CD4-positive, alpha-beta T cell treated with Interleukin-6 for 4 hours (primary cell): ENCODE results near the gene GFOD1.
"Not testable (repeated sequence)": the region's sequence is repeated elsewhere in the genome, so short reads cannot be mapped to it uniquely, and the experiment has no call there.

Experiments used
- DNase-seq: peaks from one replicate; pipeline ENCODE4 v3.0.0-alpha.2; 2020; ENCODE audit warnings: mixed read lengths

Gene GFOD1

DNA sequence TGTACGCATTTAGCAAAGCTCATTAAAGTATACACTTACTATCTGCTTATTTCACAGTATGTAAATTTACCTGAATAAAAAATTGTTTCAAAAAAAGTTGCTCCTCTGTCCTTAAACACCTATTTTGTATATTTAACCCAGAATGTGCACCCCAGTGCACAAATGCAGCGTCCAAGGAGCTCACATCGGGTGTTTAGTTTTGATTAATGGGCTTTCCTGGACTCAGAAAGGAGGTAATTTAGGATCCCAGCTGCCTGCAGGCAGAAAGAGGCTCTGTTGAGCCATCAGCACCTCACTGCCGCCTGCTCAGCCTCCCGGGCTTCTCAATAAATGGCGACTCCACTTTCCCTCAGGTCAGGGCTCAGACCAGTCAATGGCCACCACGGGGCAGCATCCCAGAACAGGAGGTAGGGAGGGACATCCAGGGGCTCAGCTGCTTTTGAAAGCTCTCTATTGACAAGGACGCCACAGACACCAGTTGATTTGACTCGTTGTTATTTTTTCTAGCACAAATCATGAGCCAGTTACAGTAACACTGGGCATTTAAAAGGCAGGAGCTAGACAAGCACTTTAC lies 88.9 kb downstream of the GFOD1 start:
- DNase-seq: no peak

DNA sequence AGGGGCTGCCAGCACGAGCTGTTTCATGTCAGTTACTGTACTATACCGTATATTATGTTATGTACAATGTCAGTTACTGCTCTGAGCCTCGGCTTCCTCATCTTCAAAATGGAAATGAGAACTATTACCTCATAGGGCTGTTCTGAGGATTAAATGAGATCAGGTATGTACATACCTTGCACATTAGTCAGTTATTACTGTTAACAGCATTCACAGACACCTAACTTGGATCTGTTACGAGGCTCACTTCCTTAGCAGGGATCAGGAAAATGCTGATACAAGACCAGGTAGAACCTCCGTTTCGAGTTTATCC lies 89.4 kb downstream of the GFOD1 start:
- no peak for DNase-seq

DNA sequence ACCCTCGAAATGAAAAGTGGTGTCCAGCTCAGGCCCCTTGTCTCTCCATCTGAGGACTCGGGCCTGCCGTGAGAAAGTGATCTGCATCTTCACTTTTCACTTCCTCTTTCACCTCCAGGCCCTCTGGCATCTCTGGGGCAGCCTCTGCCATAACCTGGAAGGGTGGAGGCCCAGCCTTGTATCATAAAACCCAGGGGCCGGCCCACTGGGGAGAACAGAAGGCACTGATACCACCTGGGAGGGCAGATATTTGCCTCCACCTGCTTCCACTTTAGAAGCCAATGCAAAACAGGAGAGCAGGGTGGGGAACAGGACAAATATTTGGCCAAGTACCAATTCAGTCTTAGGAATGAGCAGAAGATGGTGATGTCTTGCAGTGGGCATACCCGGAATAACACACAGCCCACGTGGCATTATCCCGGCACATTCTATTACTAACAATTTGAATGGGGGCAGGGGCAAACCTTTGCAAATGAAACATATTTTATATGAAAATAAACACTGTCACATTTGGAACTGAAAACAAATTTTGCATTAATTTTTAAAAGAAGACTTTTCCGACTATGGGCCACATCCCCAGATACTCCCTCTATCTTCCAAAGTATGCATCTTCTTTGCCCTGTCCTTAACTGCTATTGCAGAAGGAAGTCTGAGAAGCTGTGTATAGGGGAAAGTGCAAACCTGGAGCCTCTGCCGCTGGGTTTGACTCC lies 89.9 kb downstream of the GFOD1 start:
- DNase-seq: no peak

DNA sequence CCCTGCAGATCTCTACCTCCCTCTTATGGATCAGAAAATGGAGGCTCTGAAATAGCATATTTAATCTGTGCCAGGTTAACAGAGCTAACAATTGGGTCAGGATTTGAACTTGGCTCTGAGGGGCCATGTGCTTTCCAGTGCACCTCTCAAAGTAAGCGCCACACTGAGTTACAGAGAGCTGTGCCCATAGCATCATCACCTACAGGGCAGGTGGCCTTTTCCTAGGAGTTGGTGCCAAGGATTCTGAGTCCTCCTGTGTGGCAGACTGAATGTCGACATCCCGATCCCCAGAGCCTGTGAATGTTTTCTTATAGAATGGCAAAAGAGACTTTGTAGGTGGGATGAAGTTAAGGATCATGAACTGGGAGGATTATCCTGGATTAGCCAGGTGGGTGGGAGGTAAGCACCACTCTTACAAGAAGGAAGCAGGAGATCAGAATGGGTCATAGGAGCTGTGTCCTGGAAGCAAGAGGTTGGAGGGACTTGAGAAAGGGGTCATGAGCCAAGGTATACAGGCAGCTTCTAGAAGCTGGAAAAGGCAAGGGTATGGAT lies 91.1 kb downstream of the GFOD1 start:
- DNase-seq: no peak

DNA sequence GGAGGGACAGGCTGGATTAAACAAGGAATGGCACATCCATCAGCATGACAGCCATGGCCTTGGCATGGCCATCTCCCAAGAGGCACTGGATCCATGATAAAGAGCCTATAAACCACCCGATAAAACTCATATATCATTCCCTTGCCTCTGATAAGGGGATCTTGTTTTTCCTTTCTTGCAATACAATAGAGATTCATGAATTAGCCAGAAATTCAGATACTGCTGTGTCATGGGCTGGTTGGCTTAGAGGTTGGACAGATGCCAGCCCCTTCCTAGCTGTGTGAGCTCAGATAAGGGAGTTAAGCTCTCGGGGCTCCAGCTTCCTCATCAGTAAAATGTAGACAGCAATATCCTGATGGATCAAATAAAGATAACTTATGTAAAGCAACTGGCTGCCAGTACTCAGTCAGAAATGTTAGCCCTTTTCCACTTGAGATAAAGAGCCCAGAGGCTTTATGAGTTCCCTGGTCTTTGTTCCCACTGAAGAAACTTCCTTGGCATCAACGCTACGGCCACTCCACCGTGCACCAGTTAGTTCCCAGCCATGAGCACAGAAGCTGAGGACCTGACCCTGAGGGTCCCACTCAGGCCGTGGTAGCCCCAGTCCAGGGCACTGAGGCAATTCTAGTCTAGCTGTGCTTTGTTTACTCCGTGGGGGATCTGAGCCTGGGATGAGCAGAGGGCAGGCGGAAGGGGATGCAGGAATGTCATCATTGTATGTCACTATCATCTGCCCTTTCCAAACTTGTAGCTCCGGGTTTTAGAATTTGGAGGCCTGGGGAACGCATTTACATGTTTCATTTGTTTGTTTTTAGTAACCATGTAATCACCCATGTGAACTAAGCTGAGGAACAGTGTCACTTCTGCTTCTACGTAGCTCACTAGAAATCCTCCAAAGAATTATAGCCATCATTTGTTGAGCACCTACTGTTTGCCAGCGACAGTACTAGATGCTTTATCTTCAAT lies 91.8 kb downstream of the GFOD1 start:
- no peak for DNase-seq

DNA sequence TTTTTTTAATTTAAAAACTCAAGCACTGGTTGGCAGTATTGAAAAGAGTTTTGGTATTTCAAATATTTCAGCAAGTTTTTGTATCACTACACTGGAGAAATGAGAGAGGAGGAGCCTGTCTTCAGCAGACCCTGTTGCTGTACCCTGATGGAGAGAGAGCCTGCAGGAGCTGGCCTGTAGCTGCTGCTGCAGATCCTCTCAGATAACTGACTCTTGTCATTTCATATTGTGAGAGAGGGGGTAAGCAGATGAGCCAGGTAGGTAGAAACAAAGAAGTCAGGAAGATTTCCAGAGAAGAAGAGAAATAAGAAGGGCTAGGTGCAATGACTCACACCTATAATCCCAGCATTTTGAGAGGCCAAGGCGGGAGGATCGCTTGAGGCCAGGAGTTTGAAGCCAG lies 94.9 kb downstream of the GFOD1 start:
- DNase-seq: no peak

DNA sequence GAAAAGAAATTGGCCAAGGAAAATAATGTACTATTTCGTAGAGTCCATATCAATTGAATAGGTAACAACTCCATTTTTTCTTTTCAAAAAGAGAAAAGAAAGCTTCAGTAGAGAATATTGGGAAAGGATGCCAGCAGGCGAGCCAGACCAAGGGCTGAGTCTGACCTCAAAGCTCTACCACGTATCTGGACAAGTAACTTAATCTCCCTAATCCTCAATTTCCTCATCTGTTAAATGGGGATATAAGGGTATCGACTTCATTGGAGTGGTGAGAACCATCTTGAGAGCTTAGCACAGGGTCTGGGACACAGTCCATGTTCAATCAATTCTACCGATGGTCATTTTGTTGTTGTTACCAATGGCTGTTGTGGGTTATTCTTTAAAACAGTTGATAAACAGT lies 95.9 kb downstream of the GFOD1 start:
- no peak for DNase-seq

DNA sequence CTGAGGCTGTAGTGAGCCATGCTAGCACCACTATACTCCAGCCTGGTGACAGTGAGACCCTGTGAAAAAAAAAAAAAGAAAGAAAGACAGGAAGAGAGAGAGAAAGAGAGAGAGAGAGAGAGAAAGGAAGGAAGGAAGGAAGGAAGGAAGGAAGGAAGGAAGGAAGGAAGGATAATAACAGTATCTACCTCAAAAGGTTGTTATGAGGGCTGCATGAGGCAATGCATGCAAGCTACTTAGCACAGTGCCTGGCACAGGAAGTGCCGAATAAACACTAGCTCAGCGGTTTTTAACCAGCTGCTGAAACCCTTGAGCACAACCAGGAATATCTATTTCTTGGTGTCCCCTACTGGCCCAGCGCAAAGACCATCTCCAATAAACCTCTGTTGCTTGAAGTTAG lies 96.7 kb downstream of the GFOD1 start:
- DNase-seq: no peak

DNA sequence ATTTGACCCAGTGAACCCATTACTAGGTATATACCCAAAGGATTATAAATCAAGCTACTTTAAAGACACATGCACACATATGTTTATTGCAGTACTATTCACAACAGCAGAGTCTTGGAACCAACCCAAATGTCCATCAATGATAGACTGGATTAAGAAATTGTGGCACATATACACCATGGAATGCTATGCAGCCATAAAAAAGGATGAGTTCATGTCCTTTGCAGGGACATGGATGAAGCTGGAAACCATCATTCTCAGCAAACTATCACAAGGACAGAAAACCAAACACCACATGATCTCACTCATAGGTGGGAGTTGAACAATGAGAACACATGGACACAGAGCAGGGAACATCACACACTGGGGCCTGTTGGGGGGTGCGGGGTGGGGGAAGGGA lies 98.2 kb downstream of the GFOD1 start:
- DNase-seq: not testable (repeated sequence)

DNA sequence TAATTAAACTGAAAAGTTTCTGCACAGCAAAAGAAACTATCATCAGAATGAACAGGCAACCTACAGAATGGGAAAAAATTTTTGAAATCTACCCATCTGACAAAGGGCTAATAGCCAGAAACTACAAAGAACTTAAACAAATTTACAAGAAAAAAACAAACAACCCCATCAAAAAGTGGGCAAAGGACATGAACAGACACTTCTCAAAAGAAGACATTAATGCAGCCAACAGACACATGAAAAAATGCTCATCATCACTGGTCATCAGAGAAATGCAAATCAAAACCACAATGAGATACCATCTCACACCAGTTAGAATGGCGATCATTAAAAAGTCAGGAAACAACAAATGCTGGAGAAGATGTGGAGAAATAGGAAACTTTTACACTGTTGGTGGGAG lies 98.6 kb downstream of the GFOD1 start:
- DNase-seq: not testable (repeated sequence)

DNA sequence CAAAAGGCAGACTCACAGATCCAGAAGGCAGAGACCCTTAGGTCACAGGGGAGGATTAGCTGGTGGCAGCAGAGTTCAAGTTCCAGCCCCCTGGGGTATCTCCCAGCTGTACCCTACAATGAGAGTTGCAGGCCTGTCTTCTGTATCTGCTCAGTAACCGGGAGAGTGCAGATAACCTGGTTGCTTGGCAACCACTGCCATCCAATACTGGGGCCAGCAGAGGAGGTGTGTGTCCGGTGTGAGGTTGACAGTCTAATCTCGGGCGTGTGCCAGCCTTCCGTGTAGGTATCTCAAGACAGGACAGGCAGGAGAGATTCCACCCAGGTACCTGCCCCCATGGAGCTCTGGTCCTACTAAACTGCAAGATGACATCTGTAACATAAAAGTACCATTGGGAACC lies 102.4 kb downstream of the GFOD1 start:
- no peak for DNase-seq

DNA sequence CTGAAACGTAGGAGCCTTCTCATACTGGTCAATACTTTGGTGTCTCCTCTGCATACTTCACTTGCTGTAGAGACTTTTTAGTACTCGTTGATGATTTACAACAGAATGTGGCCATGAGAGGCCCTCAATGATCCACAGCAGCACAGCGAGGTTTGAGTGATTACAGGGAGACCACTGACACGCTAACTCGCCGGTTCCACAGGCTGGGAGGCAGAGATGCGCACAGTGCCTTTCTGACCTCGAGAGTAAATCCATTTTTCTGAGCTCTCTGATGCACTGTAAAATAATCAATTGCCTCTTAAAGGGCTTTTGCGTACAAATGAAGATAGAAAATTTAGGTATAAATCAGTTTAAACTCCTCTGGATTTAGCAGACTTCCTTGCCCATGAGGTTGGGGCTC lies 102.9 kb downstream of the GFOD1 start:
- no peak for DNase-seq

DNA sequence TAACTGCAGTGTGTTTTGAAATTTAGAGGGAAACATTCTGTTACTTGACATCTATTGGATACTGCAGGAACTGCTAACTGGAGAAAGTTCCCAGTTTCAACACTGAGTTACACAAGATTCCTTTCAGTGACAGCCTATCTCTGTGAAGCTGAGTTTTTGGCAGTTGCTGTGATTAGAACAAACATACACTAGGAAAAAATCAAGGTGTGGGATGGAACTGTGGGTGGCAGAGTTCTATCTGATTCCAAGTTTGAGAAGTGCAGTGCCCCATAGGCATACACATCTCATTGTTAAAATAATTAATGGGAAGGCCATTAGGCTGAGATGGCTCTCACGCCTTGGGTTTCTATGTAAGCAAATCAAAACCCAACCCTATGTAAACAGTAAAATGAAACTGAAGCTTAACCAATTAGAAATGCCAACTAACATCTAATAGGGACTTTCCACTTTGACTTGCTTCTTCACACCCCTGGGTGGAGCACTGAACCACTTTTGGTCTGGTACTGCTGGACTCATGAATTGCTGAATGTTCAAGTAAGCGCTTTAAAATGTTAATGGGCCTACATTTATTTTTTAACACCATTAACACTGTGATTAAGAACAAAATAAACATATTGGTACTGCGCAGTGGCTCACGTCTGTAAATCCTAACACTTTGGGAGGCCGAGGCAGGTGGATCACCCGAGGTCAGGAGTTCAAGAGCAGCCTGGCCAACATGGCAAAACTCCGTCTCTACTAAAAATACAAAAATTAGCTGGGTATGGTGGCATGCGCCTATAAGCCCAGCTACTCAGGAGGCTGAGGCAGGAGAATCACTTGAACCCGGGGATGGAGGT lies 103.9 kb downstream of the GFOD1 start:
- no peak for DNase-seq

DNA sequence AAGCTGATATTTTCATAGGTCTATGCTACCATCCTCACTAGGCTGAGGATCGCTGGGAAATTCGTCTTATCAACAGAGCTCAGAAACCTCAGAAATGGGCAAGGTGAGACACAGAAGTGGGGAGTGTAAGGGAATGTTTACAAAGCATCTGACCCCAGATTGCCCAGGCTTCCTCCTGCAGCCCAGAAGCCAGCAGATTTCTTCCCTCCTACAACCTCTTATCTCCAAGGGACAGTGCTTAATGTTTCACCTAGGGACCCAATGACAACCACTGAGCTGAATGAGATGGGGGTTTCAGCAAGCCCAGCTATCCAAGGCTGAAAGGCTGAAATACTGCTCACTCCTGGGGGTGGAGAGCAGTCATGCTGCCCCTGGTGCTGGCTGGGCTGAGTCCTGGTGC lies 106.6 kb downstream of the GFOD1 start:
- no peak for DNase-seq

DNA sequence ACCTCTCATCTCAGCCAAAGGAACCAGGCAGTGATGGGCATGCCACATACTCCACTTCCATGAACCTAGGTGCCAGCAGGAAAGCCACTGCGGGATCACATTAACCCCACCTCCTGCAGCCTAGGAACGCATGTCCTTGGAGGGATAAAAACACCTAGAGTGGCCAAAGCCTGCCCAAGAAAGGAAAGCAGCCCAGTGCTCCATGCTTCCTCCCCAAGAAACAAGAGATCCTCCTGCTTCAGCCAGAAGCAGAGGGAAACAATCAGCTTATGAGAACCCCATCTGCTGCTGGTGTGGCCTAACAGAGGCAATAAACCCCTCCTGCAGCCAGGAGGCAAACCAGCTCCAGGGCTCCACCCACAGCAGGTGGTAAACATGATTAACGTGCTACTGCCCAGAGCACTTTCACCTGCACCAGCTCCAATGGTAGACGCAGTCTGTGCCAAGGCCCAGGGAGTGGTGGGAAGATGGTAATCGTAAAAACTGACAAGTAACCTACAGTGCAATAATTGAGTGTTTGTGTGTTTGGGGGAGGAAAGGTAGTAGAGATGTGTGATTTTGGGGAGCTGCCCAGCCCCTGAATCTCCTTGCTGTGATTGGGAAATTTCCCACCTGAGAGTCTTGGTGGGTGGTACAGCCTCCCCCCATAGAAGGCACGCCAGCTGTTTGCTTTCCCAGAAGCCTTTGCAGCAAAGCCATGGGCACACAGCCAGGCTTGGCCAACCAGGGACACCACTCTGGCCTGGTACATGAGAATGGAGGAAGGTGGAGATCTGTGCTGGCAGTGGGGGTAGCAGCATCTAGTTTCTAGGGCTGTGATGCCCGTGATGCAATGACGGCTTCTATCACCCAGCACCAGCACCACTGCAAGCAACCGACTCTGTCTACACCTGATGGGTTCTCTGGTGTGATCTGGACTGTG lies 108.5 kb downstream of the GFOD1 start:
- no peak for DNase-seq

DNA sequence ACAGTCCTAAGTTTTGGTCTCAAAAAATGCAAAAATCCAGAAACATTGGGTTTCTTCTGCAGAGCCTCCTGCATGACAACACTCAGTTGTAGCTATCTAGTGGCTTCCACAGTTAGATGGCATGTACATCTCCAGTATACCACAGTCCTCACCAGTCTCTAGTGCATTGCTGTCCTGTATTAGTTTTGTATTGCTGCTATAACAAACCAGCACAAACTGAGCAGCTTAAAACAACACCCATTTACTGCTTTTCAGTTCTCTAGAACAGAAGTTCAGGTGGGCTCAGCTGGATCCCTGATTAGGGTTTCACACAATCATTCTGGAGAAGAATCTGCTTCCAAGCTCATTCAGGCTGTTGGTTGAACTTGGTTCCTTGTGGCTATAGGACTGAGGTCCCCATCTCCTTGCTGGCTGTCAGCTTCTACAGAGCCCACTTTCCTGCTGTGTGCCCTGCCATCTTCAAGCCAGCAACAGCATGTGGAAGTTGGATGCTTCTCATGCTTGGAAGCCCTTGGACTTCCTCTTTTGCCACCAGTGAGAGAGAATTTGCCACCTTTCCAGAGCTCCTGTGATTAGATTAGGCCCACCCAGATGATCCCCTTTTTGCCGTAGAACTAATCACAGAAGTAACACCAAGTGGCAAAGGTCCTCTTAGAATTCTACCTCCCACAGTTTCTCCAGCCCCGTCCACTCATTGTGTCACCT lies 110.2 kb downstream of the GFOD1 start:
- no peak for DNase-seq

DNA sequence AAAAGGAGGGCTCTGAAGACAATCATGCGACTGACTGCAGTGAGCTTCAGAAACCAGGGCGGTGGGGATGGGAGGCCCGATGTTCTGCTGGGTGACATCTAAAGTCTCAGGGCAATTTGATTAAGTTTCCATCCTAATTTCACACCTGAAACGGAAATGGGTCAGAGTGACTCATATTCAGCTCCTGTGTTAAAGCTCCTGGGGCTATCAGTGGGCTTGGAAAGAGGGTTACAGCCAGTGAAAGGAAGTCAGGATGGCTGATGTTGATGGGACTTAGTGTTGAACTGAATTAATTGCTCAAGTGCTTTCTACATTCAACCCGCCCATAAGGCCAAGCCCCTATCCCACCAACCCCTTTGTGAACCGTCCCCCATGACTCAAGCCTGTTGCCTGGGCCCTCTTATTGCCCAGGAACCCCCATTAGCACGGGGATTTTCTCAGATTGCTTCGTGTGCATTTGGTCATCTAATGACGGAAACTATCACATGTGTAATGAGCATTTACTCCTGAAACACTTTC lies 112.0 kb downstream of the GFOD1 start:
- DNase-seq: peak; percentile 9

DNA sequence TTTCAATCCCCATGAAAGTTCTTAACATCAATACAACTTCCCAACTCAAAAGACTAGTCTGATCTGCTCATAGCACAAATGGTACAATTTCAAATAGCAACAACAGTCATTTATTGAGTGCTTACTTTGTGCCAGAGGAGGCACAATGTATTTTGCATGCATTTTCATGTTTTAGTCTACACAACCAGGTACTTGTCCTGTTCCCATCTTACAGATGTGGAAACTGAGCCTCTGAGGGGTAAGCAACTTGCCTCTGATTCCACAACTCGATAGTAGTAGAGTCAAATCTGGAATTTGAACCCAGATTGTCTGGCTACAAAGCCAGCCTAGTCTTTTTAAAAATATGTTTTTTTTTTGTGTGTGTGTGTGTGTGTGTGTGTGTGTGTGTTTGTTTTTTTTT lies 113.5 kb downstream of the GFOD1 start:
- DNase-seq: no peak

DNA sequence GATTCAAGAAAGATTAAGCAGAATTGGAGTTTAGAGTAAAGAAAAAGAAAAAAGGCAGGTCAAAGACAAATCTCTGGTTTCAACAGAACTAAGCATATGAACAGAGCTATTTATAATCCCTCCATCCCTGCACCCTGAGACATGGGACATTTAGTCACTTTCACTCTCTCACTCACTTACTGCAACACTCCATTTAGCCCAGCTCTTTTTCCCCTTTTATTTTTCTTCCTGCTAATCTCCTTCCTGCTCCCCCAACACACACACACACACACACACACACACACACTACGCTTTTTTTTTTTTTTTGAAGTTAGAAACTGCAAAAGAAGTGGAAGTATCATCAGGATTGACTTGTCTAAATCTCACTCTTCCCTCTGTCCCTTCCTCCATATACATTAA lies 113.9 kb downstream of the GFOD1 start:
- DNase-seq: no peak

DNA sequence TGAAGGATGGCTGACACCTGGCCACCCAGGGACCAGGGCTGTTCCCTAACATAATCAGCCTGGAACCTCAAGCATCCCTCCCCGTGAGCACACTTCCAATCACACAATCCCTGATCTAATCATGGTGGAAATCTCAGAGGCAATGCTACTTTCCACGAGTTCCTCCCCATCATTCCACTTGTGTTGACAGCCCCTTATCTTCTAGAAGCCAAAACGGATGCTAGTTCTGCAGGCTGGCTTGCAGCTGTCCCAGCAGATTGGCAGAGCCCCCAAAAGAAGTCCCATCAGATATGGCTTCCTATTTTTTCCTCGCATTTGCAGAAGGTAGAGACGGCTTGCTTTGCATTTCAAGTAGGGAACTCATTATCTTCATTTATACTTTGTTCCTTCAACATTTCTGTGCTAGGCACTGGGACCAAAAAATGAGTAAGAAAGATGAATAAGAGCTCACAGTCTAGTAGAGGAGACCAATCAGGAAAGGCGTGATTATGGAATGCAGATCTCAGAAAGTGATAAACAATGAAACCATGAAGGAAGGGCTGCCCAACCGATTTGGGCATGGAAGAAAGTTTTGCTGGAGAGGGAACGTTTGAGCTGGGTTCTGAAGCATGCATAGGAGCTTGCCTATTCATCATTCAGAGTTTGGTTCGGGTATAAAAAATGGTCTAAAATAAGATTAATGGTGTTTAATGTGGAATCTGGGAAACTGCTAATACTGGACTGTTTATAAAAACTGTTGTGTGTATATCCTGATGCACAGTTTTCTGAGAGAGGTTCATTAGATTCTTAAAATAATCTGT lies 114.5 kb downstream of the GFOD1 start:
- DNase-seq: no peak
